ENCODE data around the gene CPT1C. TPM values are rescaled to one million over a fixed set of nuclear protein-coding genes. Genes with fewer than 3 reads are reported as not detected.

Gene CPT1C
- total RNA-seq, 2 donors from 2014 or later, result 0.66 to 3.4 TPM

DNA sequence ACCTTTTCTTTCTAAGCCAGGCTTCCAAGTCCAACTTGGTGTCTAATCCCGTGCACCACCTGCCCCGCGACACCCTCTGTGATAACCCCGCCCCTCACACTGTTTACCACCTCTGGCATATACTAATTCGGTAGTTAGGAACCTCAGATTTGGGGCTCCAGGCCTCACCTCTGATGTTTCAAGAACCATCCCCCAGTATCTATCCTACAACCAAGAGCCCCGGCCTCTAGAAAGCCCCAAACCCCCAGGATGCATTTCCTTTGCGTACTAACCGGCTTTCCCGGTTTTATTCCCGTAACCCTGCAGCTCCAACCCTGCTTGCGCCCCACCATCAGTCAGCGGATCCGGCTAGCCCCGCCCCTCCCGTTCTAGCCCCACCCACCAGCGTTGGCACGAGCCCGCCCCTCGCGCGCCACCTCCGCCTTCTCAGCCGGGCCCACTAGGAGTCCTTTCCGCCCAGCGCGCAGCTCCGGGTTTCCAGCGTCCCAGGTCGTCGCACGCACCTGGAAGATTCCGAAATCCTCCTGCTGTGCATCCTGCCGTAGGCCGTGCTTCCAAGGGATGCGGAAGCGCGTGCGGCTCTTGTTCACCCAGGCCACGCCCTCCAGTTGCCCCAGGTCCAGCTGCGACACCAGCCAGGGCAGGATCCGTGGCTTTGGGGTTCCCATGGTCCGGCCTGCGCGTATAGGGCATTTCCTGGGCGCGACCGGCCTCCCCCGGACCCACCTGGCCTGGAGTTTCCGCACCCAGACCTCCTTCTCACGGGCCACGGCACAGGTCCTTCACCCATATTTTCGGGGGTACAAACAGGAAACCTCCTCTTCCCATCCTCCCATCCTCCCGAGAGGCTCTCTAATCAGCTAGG lies 26.5 kb upstream of the CPT1C start:
- Histone ChIP-seq H3K27me3 (no peaks in the 10 kb centered on the region), H3K4me1 (peaks cover 23% of the 10 kb centered on the region), H3K9me3 (no peaks in the 10 kb centered on the region), H3K36me3 (replicated peaks in 1 of 2; ENCODE audit: insufficient read depth in 1 of 2, low read depth in 2 of 2) (peaks cover 5 to 7% of the 10 kb centered on the region in 2 donors), H3K4me3 (peak overlapping the region; percentile 9 to 72), H3K27ac (peak overlapping the region; percentile 78 to 94 (median 92))
- WGBS, 2 donors, result 0 to 1% methylated on average over 27 to 53 of the region's 53 CpGs
- intact Hi-C loops (cut with DNase I), result no loop called here
- peak; percentile 75 for ATAC-seq
- peak; percentile 54 to 75 (median 72) for TF ChIP-seq POLR2A (IDR thresholded peaks at IDR 0.05)
- TF ChIP-seq, protein P1, sequence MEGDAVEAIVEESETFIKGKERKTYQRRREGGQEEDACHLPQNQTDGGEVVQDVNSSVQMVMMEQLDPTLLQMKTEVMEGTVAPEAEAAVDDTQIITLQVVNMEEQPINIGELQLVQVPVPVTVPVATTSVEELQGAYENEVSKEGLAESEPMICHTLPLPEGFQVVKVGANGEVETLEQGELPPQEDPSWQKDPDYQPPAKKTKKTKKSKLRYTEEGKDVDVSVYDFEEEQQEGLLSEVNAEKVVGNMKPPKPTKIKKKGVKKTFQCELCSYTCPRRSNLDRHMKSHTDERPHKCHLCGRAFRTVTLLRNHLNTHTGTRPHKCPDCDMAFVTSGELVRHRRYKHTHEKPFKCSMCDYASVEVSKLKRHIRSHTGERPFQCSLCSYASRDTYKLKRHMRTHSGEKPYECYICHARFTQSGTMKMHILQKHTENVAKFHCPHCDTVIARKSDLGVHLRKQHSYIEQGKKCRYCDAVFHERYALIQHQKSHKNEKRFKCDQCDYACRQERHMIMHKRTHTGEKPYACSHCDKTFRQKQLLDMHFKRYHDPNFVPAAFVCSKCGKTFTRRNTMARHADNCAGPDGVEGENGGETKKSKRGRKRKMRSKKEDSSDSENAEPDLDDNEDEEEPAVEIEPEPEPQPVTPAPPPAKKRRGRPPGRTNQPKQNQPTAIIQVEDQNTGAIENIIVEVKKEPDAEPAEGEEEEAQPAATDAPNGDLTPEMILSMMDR (IDR thresholded peaks at IDR 0.05), result peak in 6 of 7 experiments; percentile 10 to 53 (median 44)
- DNase-seq, result peak; percentile 90 to 92 (median 91)

GRCh38 chr19:49665036-49665350 lies 25.9 kb upstream of the CPT1C start:
- peaks cover 5 to 7% of the 10 kb centered on the region in 2 donors for H3K36me3 ChIP-seq (replicated peaks in 1 of 2; ENCODE audit: insufficient read depth in 1 of 2, low read depth in 2 of 2)
- TF ChIP-seq, protein P1 (IDR thresholded peaks at IDR 0.05), result no peak
- no peak for TF ChIP-seq POLR2A (IDR thresholded peaks at IDR 0.05)
- intact Hi-C loops (cut with DNase I), result no loop called here
- no peaks in the 10 kb centered on the region for H3K27me3 ChIP-seq
- DNase-seq, result no peak
- ATAC-seq, result no peak
- no peaks in the 10 kb centered on the region for H3K9me3 ChIP-seq
- peaks cover 23% of the 10 kb centered on the region for H3K4me1 ChIP-seq
- H3K4me3 ChIP-seq, result peak overlapping the region; percentile 9 to 72
- peak overlapping the region; percentile 78 to 94 (median 92) for H3K27ac ChIP-seq
- 0% methylated on average over 7 of the region's 7 CpGs for WGBS, 2 donors

- intact Hi-C loops (cut with DNase I), result no loop called here
- ATAC-seq, result peak; percentile 93
- WGBS, 2 donors, result 0 to 1% methylated on average over 47 to 50 of the region's 50 CpGs
- H3K27ac ChIP-seq, result peak within 1 kb of the TSS; percentile 78 to 94 (median 92)
- H3K4me3 ChIP-seq, result peak within 1 kb of the TSS; percentile 9 to 72
- DNase-seq, result peak; percentile 98 to 99 (median 98)
- no peaks in the 10 kb centered on the region for H3K27me3 ChIP-seq
- peaks cover 23% of the 10 kb centered on the region for H3K4me1 ChIP-seq
- H3K36me3 ChIP-seq (replicated peaks in 1 of 2; ENCODE audit: insufficient read depth in 1 of 2, low read depth in 2 of 2), result peaks cover 5 to 7% of the 10 kb centered on the region in 2 donors
- H3K9me3 ChIP-seq, result no peaks in the 10 kb centered on the region
- TF ChIP-seq POLR2A (IDR thresholded peaks at IDR 0.05), result peak; percentile 39 to 88 (median 82)
- TF ChIP-seq, protein P1 (IDR thresholded peaks at IDR 0.05), result no peak
Measured at GRCh38 chr19:49665351-49666119, 25.4 kb upstream of the CPT1C start, which contains the start of the genes BCL2L12 and IRF3. Gene BCL2L12 (plus strand): TSS chr19:49665933. CDS start chr19:49666693, 760 bp downstream. Gene IRF3 (minus strand): TSS chr19:49665857. CDS start chr19:49664838, 1,019 bp downstream.

- peak overlapping the region; percentile 9 to 72 for H3K4me3 ChIP-seq
- TF ChIP-seq POLR2A (IDR thresholded peaks at IDR 0.05), result no peak
- TF ChIP-seq, protein P1 (IDR thresholded peaks at IDR 0.05), result no peak
- 0 to 5% methylated on average over 3 to 9 of the region's 9 CpGs for WGBS, 2 donors
- ATAC-seq (peak; percentile 4), DNase-seq (no peak)
- peaks cover 4 to 7% of the 10 kb centered on the region in 2 donors for H3K36me3 ChIP-seq (replicated peaks in 1 of 2; ENCODE audit: insufficient read depth in 1 of 2, low read depth in 2 of 2)
- peak overlapping the region; percentile 12 to 94 (median 86) for H3K27ac ChIP-seq
- H3K9me3 ChIP-seq, result no peaks in the 10 kb centered on the region
- H3K27me3 ChIP-seq, result no peaks in the 10 kb centered on the region
- peaks cover 23% of the 10 kb centered on the region for H3K4me1 ChIP-seq
- intact Hi-C loops (cut with DNase I), result no loop called here
Measured at GRCh38 chr19:49666120-49666444, 24.8 kb upstream of the CPT1C start.

Data from body of pancreas (tissue), 4 donors.